Right ventricle myocardium superior (tissue), 1 donor: ENCODE results near the gene NOD2. TPM values are rescaled to one million over a fixed set of nuclear protein-coding genes. Genes with fewer than 3 reads are reported as not detected.

ENCODE experiments used
- microRNA-seq: library from miRNA; unstranded; fragments of <30 nt; microRNA quantifications from one replicate; pipeline ENCODE4 v1.2.0, GENCODE V29; 2020
- total RNA-seq: library from RNA; stranded (reverse); fragmentation: NEBNext Ultra II Directional; extraction: Animal tissue kit (Norgen Biotek cat#: 25700); gene quantifications from one replicate; pipeline ENCODE4 v1.2.1, GENCODE V29; 2021
- donor health status: DM: no; HTN: yes; CAD: no; lungs with severe emphysema.

NOD2 gene
- total RNA-seq, 1 donor from 2014 or later = 0.48 TPM

Small RNAs within 50 kb of the gene (microRNA-seq; reads per million reads assigned to microRNA genes)
- not detected for gene MIR3181

Other genes starting within 250 kb of the NOD2 start
- gene NKD1, start 145.2 kb upstream of the NOD2 start, total RNA-seq = 0.16 TPM
- gene SNX20, start 12.3 kb upstream of the NOD2 start, total RNA-seq = 0.62 TPM
- 29.4 TPM for gene CYLD, start 48.5 kb downstream of the NOD2 start, total RNA-seq